GM18511 (cell line): ENCODE measurements around the gene TOP2B.

Source experiments
- ATAC-seq: cut with Tn5 transposase; IDR thresholded peaks from one replicate; pipeline ENCODE4 v1.9.1; 2021; ENCODE audit warnings: mild to moderate bottlenecking, moderate library complexity; ENCODE audit not compliant: unreplicated experiment

The TOP2B gene

DNA sequence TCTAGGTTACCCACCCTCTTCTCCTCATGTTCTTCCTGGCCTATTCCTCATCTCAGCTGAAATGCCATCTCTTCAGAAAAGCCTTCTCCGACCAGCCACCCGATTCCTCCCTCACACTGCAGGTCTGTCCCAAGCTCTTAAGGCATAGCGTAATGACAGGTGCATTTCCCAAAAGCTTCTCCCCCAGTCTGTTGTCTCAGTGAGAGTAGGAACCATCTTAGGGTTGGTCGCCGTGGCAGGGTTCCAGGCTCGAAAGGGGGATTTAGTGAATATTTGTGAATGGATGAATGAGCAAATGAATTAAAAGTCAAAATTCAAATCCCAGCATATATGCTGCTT lies 78.6 kb downstream of the TOP2B start:
- ATAC-seq: no peak

DNA sequence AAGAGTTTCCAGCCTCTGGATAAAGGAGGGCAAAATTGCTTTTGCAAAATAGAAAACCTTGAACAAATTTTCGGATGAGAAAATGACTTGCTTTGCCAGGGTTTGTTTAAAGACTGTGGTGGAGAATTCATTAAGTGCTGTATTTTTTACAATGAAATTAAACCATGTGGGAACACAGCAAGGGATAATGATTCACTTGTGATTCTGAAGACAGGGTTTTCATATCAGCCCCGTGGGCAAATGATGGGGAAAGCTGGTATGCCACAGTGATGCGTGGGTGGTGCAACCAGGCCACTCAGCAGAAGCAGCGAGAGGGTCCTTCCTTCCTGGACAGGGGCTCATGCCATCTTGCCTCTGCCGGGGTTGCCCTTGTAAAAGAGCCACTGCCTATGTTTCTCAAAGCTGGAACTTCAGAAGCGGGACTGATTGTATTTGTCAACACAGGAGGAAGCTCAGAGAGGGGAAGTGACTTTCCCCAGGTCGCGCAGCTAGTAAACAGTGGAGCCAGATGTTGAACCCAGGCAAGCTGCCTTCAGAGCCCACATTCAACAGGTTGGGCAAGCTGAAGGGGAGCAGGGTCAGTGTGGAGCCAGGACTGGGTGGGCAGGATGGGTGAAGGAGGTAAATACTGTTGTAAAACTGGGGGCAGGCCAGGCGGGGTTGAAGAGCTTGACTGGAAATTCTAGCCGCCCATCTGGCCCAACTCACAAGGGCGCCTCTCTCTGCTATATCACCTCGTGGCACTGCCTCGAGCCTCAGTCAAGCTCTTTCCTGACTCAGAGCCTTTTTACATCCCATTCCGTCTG lies 79.1 kb downstream of the TOP2B start:
- no peak for ATAC-seq

DNA sequence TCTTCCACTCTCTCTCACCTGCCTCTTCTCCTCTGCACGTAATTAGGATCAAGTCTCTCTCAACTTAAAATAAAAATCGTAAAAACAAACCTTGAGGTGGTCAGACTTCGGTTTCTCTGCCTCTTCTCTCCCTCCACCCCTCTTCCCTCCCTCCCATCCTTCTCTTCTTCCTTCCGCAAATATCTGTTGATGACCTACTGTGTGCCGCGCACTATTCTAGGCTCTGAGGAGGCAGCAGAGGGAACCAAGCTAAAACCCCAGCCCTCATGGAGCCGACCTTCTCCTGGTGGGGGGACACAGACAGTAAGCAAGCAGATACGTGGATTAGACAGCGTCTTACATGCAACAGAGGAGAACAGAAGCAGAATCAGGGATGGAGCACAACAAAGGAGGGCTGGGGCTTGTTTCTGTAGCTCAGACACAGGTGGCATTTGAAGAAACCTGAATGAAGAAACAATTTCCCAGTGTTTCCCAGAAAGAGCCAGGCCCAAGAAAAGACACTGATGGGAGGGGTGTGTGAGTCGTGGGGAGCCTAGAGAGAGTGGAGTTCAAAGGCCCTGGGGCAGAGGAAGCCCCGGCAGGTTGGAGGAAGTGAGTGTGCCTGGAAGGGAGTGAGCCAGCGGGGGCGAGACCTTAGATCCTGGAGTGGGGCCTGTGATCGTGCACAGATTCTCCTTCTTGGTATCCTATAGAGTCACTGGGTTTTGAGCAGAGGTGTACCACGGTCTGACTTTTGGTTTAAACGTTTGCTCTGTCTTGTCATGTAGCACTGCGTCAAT lies 80.5 kb downstream of the TOP2B start:
- ATAC-seq: no peak

DNA sequence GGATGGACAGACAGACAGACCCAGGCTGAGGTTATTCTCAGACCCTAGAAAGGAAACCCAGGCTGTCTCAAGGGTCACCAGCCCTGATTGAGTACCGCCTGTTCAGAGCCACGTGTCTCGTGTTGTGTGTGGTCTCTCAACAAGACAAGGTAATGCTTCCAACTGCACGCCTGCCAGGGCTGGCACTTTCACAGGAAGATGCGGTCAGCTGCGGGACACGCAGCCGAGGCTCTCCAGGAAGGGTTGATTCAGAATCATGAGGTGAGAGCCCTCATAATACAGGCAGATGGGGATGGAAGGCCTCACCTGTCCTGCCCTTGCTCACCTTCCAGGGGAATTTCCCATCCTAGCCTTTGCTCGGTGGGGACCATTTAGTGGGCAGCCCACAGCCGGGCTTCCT lies 81.4 kb downstream of the TOP2B start:
- no peak for ATAC-seq

DNA sequence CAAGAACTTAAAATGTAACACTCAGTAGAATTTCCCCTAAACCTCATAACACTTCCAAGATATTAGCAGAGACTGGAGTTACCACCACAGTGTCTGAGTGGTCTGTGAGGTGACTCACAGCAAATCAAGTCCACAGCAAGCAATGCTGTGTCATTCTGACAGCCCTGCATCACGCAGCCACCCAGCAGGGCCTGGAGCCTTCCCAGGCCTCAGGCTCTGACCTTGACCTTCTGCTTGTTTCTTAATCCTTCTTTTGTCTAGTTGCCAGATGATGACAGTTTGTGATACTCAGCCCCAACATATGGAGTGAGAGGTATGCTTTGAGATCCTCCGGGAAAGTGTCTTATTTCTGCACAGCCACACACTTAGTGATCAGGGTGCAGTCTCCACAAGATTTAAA lies 82.5 kb downstream of the TOP2B start:
- no peak for ATAC-seq

DNA sequence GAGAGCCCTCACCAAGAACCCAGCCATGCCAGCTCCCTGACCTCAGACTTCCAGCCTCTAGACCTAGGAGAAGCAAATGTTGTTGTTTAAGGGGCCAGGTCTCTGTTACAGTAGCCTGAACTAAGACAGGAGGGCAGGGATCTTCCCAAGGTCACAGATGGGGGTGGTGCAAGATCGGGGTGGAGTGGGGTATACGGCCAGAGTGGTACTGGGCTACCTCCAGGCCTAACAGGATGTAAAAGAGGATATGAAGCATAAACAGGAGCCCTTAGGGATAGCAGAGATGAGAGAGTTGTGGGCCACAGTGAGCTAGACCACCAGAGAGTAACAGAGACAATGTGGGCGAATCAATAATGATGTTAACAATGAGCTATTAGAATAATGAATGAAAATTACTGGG lies 82.9 kb downstream of the TOP2B start:
- ATAC-seq: no peak

DNA sequence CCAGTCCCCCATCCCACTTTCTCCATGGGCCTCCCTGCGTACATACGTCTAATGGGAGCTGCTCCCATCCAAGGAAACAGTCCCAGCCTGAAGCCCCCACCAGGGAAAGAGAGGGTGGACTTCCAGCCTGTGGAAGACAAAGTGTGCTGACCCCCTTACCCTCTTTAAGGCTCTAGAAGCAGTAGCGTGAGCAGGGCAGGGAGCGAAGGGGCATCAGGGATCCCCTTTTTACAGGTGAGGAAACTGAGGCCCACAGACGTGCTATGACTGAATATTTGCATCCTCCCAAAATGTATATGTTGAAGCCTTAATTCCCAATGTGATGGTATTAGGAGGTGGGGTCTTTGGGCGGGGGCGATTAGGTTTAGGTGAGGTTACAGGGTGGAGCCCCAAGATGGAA lies 83.4 kb downstream of the TOP2B start:
- ATAC-seq: no peak

DNA sequence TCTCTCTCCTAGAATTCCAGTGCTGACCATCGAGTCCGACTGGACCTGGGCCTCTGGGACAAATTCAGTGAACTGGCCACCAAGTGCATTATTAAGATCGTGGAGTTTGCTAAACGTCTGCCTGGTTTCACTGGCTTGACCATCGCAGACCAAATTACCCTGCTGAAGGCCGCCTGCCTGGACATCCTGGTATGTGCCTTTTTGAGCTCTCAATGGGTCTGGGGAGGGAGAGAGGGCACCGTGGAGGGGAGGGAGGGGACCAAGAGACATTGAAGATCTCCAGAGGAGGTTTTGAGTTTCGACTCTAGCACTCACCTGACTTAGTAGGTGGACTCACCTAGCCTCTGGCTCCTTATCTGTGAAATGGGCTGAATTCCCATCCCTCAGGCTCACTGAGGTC lies 84.2 kb downstream of the TOP2B start:
- no peak for ATAC-seq

DNA sequence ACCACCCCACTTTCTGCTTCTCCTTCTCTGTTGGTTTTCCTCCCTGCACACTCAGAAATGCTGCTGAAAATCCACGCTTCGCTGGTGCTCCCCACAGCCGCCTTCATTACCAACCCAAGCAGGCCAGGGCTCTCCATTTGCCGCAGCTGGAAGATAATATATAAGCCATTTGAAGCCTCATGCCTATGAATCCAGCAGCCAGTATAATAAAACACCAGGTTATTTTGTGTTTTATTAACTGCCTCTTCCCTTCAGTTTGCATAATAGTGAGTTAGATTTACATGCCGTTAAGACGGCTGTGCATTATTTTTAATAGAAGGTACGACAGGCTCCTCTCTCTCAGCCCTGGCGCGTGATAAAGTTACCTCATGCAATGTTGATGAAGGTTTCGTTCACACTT lies 86.6 kb downstream of the TOP2B start:
- no peak for ATAC-seq

DNA sequence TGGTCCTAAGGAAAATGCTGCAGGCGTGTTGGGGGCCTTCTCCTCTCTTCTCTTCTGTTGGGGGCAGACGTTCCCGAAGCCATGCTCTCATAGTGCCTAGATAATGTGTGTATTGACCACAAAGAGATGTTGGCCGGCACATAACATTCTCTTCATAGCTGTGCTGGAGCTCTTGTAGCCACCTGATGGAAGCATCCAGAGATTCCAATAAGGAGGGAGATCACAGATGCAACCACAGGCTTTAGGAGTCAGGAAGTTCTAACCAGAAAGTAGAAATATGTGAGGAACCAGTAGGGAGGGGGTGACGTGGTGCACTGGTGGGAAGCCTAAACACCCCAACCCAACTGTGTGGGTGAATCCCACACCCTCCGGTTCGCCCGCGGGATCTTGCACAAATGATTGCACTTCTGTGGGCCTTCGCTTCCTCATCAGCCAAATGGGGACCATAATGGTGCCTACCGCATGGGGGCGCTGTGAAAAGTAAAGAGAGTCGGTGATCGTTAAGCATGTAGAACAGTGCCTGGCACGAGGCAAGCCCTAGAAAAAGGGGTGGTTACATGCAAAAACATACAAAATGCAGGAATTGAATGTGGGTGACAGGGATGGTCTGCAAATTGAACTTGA lies 87.8 kb downstream of the TOP2B start:
- no peak for ATAC-seq

DNA sequence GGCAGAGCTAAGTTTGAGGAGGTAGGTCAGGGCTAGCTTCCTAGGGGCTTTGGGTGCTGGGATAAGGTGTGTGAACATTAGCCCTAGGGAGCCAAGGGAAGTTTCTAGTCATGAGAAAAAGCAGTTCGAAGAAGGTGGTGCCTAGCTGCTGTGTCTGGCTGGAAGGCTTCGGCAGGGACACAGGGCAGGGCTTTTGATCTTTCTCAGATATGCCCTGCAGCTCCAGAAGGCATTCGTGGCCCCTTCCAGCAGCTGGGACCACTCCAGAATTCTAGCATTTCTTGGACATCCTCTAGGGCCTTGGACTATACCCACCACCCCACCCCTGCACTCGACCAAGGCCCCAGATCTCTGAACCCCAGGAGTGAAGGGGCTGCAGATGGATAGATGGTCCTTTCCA lies 88.6 kb downstream of the TOP2B start:
- no peak for ATAC-seq

DNA sequence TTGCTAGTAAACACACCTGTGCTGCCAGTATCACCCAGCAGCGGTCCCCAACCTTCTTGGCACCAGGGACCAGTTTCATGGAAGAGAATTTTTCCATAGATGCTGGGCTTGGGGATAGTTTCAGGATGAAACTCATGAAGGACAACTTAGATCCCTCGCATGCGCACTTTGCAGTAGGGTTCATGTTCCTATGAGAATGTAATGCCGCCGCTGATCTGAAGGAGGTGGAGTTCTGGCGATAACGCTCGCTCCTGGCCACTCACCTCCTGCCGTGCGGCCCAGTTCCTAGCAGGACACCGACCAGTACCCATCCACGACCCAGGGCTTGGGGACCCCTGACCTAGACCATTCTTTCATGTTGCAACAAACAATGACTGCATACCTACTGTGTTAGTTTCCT lies 89.7 kb downstream of the TOP2B start:
- no peak for ATAC-seq

DNA sequence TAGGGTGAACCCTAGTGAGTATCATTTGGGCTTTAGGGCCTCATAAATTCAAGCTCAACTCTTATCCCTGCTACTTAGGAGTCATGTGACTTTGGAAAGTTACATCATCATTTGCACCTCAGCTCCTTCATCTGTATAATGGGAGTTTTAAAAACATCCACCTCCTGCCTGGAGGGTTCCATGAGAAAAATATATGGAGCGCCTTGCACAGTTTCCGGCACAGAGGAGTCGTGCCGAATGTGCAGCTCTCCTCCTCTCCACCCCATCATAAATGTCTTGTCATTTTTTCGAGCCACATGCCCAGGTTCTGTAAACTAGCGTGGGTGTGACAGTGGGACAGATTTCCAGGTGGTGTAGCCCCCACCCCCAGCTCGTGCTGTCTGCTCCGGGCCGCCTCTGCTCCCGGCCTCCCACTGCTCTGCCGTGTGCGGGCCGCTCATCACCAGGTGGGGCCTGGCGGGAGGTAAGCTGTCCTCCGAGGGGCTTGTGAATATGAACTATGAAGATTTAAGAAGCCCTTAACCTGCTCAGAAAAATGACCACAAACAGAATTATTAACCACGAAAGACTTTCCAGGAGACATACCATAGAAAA lies 90.4 kb downstream of the TOP2B start:
- no peak for ATAC-seq

DNA sequence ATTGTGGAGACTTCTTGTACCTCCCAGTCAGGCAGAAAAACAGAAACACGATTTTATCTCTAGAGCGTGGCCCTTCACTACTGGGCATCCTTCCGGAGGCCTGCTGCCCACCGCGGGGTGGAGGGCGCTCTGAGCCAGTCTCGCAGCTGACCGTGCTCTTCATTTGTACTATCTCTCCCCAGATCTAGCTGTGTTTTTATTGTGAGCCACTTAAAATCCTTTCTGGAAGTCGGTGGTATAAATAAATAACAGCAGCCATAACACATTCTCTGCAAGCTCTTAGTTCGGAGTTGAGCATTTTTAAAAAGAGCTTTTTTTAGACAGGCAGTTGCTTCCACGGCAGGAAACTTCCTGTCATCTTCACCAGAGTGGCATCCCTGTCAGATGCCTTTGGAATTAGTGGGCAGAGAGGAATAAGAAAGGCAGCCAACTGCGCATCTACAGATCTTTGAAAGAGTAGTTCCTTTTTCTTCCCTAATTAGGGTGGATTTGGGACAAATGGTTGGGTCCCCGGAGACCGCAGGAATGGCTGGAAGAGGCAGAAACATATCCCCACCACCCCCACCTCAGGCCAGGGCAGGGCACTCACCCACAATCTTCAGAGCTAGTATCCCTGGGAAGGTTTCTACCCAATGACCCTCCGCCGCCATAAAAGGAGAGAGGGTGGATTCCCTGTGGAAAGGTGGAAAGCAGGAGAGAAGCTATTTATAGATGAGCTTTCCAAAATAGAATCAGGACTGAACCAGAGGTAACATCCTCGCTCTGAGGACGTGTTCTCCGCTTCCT lies 91.1 kb downstream of the TOP2B start:
- no peak for ATAC-seq

DNA sequence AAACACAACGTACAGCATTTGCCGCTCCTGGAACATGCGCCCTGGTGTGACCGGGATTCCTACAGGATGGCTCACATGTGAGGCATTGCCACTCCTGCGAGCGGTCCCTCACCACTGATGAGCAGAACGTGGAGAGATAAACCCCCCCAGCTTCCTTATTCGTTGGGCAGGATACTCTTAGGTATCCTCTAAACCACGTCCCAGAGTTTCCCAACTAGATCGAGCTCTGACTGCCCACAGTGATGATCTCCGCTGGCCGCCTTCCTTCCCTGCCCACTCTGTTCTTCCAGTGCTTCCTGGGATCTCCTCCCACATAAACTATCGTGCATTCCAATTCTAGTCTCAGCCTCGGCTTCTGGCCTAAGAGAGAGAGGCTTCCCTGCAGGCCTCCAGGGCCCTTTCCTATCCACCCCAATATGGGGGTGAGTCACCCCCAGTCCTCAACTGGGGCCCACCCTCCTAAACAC lies 91.8 kb downstream of the TOP2B start:
- no peak for ATAC-seq

DNA sequence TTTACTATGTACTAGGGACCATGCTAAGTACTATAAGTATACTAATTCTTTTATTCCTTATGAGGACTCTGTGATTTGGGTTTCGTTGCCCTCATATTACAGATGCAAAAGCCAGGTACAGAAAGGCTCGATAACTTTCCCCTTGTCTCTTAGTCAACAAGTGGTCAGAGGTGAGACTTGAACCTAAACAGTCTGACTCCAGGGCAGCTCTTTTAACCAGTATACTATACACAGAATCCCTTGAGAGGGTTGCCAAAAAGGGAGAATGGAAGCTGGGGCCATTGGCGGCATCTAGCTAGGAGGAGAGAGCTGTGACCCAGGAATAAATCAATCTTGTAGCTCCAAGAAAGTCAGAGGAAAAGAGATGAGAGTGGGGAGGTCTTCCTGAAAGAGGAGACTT lies 92.4 kb downstream of the TOP2B start:
- no peak for ATAC-seq

DNA sequence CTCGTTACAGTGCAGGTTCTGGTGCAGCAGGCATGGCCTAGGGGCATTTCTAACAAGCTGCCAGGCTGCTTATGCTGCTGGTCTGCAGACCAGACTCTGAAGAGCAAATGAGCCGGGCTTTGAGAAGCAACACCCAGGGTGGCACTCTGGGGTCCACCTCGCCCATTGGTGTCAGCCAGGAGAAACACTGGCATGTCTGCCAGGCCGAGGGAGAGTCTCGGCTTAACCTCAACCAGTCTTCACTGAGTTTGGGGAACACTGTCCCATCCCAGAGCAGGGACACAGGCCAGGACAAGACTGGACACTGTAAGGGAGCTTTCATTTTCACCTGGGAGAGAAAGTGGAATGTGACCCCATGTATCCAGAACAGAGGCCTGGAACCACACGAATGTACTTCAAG lies 93.4 kb downstream of the TOP2B start:
- no peak for ATAC-seq

DNA sequence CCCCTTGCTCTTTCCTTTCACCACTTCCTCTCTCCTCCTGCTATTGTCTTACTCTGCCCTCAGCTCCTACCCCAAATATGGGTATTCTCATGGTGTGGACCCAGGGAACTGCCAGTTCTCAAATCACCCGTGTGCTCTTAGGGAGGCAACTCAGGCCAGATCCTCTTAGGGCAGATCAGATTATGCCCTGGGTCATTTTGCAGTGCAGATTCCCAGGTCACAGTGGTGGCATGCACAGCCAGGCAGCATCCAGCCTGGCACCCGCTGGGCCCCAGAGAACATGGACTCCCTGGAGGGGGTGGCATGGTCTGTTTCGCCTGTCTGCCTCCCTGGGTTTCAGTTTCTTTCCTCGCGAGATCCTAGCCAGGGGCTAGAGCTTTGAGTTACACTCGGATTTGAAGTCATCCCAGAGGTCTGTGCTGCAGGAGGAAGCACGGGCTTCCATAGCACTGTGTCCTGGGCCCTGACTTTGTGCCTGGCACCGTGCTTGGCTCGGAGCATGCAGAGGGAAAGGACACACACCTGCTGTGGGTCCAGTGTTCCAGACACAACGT lies 96.1 kb downstream of the TOP2B start:
- no peak for ATAC-seq

DNA sequence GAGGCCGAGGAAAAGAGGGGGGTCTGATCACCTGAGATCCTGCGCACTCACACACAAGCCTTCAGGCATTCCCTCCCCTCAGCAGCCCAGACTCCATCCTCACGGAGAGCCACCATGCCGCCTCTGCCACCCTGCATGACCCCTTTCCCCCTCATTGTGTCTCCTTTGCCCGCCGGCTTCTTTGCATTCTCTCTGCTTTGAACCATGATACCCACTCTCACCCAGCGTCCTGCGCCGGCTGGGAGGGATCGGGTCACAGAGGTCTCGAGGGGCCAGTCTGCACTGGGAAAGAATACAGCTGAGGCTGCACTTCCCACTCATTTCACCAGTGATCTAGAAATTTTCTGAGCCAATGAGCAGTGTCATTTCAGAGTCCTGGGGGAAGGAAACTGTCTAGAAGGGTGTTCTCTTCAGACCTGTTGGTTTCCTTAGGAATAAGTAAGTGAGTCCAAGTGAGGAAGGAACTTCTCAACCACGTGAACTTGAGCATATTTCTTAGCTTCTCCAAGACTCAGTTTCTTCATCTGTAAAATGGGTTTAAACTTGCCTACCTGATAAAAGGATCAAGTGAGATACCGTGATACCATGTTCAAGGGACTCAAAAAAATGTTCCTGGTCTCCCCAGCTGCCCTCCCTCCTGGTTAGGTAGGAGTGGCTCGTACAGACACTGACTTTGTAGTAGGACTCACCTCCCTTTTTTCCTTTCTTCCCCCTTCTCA lies 96.7 kb downstream of the TOP2B start:
- ATAC-seq: no peak

DNA sequence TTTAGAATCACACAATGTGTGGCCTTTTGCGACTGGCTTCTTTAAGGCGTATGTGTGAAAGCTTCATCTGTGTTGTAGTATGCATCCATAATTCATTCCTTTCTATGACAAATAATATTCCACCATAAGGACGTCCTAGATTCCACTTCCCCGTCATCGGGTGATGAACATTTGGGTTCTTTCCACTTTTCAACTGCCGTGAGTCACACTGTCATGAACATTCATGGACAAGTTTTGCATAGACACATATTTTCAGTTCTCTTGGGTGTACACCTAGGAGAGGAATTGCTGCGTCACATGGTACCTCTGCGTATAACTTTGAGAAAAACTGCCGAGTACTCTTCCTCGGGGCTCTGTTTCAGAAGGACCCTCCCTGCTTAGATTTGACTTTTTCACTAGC lies 97.3 kb downstream of the TOP2B start:
- no peak for ATAC-seq
